GM19455 (cell line): Measurements from ENCODE around the gene MARS1.
A peak's percentile ranks its signal among the peaks of the same experiment; 100 is the strongest.

Experiments
- ATAC-seq: cut with Tn5 transposase; IDR thresholded peaks from one replicate; pipeline ENCODE4 v1.9.1; 2021; ENCODE audit not compliant: unreplicated experiment

The MARS1 gene

DNA sequence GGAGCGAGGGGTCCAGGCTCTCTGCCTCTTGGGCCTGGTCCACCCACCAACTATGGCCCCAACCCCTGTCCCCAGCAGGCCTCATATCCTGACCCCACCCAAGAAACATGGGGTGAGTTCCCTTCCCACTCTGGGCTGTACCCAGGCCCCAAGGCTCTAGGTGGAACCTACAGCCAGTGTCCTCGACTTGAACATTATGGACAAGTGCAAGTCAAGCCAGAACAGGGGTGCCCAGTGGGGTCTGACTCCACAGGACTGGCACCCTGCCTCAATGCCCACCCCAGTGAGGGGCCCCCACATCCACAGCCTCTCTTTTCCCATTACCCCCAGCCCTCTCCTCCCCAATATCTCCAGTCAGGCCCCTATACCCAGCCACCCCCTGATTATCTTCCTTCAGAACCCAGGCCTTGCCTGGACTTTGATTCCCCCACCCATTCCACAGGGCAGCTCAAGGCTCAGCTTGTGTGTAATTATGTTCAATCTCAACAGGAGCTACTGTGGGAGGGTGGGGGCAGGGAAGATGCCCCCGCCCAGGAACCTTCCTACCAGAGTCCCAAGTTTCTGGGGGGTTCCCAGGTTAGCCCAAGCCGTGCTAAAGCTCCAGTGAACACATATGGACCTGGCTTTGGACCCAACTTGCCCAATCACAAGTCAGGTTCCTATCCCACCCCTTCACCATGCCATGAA is 16.8 kb upstream of the MARS1 start:
- ATAC-seq = no peak

DNA sequence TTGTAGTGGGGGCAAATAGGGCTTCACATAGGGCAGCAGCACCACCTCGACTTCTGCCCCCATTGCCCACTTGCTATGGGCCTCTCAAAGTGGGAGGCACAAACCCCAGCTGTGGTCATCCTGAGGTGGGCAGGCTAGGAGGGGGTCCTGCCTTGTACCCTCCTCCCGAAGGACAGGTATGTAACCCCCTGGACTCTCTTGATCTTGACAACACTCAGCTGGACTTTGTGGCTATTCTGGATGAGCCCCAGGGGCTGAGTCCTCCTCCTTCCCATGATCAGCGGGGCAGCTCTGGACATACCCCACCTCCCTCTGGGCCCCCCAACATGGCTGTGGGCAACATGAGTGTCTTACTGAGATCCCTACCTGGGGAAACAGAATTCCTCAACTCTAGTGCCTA is 16.2 kb upstream of the MARS1 start:
- no peak for ATAC-seq

DNA sequence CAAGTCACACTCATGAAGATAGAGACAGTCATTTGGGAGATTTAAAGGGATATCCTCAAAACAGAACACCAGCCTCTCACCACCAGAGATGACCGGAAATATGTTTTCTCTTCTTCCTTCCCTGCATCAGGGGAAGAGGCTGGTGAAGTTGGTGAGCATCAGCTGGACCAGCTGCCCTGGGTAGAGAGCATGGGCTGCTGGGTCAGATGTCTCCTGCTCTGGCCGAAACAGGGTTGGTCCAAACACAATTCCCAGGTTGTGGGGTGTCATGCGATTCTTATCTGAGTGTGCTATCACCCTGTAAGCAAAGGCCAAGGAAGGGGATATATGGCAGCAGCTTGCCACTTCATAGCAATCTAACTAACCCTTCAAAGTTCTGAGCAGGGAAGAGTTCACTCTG is 15.5 kb upstream of the MARS1 start:
- ATAC-seq = no peak

DNA sequence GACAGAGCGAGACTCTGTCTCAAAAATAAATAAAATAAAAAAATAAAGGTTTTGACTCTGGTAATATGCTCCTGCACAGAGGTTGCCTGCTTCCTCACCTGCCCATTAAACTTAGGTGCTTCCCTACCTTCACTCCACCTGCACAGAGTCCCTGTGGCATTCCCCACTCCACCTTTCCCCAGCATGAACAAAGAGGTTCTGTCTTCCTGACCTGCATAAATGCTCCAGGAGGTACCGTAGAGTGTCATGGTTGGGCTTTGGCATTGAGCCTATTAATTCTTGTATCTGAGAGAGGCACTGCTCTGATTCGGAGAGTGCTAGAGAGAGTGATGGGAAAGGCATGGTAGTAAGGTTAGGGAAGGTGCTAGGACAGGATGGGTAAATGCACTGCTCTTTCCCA is 14.5 kb upstream of the MARS1 start:
- ATAC-seq = no peak

DNA sequence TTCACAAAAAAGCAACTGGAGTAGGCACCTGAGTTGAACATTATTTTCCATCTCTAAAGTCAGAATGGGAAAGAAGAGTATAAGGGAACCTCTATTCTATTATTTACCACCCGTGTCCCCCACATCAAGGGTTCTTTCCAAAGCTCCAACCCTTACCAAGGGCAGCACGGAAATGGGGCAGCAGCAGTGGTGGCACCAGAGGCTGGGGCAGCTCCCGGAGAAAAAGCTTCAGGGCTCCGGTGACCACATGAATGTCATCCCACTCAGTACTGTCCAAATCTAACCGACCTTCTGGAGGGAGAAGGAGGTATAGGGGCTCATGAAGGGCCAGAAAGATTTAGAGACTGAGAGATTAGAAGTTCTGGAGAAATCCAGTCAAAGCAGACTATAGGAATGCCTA is 14.0 kb upstream of the MARS1 start:
- ATAC-seq = no peak

DNA sequence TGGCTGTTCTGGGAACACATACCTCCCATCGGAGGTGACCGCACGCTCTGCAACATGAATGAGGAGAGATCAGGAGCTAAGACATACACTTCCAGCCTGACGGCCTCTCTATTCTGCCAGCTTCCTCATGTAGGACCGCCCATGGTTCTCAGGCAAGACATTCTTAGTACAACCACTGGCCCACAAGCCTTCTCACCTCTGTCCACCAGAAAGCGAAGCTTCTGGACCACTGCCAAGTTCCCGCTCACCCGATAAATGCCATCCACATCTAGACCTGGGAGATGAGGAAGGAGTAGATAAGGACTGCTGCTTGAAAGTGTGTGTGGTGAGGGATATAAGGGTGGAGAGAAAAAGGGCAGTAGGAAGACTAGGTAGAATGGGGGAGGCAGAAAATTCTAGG is 13.4 kb upstream of the MARS1 start:
- no peak for ATAC-seq

DNA sequence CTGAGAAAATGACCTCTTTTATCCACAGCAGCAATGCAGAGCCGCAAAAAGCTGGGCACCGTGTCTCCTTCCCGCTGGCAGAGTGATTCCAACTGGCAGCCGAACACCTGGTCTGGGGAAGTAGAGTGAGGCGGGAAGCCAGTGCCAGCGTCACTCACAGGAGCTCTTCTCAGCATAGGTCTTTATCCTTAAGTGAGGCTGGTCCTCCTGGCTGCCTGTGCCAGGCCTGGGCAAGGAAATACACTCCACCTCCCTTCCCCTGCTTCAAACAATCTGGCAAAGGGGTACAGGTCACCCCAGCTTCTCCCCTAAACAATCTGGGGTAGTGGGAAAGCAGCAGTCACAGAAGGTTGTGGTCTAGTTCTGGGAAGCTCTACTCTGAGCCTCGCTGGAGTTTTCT is 13.0 kb upstream of the MARS1 start:
- no peak for ATAC-seq

DNA sequence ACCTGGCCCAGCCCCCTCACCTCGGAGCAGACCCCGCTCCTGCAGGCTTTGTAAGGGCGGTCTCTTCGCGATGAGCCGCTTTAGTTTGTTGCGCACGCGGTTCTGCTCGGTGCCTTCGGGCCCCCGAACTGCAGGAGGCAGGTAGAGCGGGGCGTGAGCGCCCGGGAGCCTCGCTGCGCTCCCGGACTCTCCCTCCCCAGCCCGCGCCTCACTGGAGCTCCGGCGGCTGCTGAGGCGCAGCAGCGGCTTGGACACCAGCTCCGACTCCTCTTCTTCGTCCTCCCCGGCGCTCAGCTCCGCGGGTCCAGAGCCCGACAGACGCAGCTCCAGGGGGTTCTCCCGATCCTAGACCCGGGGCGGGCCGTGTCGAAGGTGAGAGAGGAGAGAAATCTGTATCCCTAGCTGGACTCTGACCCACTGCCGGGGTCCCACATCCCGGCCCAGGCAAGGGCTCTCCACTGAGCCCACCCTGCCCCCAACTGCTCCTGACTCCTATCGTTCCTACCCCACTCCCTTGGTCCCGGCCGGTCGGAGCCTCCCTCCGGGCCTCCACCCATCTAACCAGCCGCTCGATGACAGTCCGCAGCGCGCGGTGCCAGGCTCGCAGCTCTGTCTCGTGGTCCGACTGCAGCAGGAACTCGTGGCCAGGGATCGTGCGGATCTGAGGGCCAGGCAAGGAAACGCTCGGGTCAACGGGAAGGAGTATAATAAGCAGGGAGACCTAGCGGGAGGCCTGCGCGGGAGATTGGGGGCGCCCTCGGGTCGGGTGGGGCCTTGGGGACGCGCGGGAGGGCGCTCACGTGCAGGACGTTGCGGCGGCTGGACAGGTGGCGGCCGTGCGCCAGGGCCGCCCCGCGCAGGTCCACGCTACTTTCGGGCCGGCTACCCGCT is 12.4 kb upstream of the MARS1 start:
- no peak for ATAC-seq

DNA sequence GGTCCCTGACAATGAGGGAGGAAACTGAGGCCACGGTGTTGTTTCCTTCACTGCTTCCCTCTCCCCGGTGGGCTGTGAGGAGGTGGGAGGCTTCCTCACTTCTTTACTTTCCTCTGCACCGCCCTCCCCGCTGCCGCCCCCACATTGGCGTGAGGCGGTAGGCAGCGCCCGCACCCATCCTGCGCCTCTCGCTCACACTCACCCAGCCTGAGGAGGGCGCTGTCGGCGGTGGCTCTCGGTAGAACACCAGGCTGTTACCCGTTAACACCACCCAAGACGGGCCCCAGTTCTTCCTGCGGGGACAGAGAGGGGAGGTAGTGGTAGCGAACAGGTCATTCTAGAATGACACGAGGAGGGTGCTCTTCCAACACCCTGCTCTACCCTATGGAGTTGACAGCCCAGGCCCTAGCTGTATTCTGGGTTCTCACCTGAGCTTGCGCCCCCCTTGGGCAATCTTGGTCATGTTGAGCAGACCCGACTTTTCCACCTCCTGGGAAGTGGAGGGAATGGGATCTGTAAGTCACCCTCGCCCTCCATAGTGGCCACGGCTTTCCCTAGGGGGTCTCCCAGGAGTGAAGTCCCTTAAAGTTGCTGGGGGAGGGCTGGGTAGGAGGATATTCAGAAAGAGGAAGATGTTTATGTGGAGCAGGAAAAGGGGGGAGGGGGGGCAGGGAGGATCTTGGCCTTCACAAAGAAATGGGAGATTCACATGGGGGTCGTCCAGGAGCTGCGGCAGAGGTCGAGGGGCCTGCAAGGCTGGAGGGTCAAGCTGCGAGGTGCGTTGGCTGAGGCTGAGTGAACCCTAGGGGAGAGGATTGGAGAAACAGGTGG is 11.5 kb upstream of the MARS1 start:
- ATAC-seq = peak; percentile 36

DNA sequence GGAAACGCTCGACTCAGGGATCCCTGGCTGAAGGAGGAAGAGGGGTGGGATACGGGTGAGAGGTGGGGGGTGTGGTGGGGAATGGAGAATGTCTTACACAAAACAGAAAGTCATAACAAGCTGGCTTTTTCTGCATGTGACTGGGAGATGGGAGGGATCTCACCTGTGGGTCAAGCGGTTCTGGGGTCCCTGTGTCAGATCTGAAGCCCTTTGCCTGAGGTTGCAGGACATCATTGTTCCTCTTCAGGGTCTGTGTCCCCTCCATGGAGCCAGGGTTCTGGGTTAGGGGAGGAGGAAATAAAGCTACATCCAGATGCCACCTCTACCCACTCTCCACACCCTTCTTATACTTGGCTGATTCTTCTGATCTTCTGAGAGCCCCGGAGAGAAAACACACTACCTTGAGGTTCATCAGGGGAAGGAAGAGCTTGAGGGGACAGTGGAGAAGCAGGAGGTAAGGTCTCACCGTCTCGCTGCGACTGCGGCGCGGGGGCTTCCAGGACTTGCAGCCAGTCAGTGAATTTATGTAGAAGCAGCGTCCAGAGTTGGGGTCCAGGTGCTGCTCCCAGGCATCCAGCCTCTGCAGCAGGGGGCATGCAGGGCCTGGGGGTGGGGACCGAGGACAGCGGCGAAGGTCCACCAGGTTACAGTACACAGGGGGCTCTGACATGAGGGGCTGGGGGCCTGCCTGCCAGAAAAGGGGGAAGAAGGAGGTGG is 10.7 kb upstream of the MARS1 start:
- ATAC-seq = no peak

DNA sequence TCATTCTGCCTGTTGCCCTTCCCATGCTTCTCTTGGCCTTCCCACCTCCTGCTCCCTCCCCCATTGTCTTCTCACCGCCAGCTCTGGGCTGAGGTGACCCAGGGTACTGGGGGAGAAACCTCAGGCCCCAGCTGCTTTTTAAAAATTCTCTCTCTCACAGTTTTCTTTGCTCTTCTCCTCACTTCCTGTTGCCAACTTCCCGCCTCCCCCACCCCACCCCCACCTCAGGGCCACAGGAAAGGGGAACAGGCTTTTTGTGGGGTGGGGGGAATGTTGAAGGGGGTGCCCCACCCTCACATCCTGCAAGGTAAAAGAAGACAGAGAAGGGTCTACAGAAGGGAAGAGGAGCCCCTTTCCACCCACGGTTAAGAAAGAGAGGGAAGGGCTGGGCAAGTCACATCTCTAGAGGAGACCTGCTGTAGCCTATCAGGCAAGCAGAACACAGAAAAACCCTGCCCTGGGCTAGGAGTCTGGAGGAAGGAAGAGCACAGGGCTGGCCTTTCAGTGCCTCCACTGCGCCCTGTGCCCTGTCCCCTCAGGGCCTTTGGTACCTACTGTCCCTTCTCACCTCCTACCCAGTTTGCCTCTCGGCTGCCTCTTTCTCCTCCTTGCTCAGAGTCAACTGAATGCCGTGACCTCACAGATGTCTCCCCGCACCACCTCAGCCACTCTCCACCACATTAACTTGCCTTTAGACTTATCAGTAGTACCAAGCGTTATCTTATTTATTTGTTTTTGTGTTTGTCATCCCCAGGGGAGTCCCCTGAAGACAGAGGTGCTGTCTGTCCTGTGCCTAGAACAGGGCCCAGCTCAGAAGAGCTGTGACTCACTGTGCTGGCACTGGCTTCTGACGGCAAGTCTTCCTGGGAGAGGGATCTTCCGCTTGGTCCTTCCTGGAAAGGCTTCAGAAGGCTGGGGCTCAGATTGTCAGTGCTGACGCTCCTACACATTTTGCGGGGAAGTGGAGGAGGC is 9.9 kb upstream of the MARS1 start:
- peak; percentile 37 for ATAC-seq

DNA sequence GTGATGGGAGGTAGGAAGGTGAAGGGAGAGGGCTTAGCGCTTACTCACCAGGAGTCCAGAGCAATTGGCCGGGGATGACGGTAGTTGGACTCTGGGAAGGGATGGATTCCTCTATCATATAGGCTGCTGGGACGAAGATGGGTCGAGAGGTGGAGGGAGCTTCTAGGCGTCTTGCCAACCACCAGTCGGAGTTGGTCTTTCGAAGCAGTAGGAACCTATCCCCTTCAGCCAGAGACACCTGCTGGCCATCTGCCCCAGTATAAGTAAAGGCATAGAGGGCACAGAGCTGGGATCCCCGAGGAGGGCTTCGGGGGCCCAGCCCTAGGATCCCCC is 8.9 kb upstream of the MARS1 start:
- ATAC-seq = no peak

DNA sequence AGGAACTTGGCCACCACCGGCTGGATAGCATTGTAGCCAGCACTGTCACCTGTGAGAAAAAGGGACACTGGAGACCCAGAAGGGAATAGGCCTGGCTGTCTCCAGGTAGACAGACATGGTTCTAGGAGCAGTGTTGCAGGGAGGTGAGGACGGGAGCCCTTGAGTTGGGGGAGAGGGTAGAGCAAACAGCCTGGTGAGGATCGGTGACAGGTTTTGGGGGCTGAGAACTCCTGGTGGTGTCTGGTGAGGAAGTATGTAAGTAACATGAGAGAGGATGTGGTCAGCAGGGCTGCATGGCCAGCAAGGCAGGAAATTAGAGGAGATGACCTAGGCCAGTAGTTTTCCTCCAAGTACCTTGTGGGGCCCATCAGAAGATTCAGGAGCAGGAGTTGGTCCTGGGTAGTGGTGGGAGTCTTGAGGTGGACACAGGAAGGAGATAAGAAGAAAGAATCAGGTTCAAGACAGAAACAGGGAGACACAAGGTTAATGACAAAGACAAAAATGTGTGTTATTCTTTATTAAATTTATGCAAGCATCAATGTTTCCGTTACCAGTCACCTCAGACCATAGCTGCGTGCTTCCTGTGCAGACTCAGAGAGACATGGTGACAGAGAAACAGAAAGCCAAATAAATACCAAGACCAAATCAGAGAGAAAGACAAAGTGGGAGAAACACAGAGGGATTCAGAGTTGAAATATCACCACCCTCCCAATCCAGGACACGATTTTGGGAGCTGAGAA is 8.3 kb upstream of the MARS1 start, which contains the start of gene ARHGAP9:
Gene ARHGAP9 (minus strand): TSS at position 491 of the 740 bp plus-strand sequence. CDS start 460 bp downstream, at position 31.
- no peak for ATAC-seq

DNA sequence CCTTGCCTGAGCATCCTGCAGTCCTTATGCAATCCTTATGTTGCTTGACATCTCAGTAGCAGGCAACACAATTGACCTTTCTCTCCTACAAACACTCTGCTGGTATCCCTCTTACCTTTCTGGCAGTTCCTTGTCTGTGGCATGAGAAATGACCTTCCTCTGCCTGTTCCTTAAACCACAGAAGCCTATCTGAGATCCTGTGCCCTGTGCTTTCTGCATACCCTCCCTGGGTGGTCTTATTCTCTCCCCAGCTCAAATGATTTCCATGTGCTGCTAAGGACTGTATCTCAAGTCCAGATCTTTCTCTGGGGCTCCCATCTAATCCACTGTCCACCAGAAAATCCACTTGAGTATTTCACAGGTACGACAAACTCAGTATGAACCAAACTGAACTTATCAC is 6.2 kb upstream of the MARS1 start:
- no peak for ATAC-seq

DNA sequence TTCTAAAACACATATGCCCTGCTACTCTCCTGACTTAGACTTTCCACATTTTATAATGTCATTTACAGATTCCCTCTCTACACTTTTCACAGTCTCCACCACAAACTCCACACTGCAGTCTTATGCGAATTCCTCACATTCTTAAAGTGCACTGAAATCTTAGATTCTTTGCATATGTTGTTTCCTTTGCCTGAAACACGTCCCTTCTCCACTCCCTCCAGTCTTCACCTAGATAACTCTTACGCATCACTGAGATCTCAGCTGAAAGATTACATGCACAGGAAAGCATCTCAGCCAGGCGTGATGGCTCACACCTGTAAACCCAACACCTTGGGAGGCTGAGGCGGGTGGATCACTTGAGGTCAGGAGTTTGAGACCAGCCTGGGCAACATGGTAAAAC is 4.4 kb upstream of the MARS1 start:
- ATAC-seq = no peak

DNA sequence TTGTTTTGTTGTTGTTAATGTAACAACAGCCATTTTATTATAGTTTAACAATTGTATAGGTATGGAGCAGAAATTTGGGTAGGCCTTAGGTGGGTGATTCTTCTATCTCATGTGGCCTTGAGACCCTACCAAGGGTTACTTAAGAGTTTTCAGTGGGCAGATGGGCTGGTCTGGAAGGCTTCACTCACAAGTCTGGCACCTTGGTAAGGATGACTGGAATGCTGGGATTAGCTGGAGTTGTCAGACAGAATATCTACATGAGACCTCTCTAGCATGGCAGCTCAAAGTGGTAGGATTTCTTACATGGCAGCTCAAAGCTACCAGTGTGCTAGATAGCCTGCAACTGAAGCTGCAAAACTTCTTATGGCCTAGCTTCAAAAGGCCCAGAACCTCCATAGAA is 2.2 kb upstream of the MARS1 start:
- ATAC-seq = no peak

DNA sequence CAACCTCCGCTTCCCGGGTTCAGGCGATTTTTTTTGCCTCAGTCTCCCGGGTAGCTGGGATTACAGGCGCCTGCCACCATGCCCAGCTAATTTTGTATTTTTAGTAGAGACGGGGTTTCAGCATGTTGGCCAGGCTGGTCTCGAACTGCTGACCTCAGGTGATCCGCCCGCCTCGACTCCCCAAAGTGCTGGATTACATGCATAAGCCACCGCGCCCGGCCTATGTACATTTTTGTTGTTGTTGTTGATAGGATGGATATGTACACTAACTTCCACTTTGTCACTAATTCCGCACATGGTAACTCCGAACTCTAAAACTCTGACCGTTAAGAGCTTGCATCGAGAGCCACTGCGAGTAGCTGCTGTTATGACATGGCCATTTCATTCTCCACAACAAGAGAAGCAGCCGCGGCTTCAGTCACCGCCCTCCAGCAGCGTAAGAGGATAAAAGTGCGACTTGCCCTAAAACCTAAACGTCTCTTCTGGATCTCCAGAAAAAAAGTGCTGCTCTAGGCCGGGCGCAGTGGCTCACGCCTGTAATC is 742 bp upstream of the MARS1 start:
- no peak for ATAC-seq

DNA sequence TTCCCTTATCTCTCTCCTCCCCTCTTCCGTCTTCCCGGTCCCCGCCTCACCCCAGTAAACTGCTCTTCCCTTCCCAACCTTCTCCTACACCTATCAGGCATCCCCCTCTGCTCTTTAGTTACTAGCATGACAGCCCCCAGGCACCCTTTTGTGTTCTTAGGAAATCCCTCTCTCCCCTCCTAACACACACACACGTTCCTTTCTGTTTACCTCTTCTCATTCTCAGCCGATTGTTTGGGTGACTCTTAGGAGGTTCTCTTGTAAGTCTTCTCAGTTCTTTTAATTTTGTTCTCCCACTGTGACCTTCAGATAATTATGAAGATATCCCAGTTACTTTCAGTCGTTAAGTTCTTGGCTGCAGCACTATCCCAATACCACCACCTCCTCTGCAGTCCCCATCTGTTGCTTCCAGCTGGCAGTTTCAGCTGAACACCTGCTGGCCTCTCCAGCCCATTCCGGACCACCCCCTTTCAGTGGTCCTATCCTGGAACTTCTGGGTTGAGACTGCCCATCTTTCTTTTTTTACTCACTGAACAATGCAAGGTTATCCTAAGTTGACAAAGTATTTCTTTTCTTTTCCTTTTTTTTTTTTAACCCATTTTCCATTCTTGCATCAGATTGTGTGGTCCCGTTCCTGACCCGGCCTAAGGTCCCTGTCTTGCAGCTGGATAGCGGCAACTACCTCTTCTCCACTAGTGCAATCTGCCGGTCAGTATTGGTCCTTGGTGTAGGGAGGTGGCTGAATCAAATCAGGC is 711 bp downstream of the MARS1 start:
- peak; percentile 6 for ATAC-seq
